ENCODE measurements around the gene NTNG1. TPM values are rescaled to one million over a fixed set of nuclear protein-coding genes. Genes with fewer than 3 reads are reported as not detected.

NTNG1 gene
- total and polyA plus RNA-seq, 2 donors = 1.6 to 5.1 TPM

DNA sequence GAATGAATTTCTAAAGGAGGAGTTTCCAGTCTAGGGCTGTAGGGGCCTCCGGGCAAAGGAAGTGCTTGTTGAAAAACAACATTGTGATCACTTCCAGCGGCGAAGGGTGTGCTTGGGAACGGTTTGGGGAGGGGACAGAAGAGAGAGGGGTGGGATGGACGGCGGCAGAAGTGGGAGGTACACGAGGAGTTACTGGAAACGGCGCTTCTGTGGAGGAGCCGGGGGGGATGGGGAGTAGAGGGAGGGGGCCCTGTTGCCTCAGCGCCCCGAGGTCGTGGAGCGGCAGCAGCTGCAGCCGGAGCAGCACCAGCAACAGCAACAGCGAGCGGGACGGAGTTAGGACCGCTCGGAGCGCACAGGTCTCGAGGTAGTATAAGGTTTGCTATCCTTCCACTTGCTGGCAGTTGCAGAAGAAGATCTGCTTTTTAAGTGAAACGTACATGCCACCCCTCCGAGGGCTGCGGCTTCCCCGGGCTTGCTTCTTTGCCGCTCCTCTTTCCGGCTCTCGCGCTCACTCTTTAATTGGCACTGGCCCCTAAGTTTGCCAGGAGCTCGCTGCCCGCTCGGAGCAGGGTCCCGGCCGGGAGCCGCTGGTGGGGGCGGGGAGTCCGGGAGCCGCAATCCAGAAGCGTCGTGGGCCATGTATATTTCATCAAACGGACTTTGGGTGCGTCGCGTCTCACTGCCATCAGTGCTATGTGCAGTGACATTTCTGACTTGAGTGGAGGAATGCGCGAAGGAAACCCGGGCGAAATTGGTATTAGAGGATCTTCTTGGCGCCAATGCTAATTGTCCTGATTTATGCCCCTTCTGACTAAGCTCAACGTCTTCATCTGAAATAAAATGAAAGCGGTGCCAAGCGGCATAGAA is 771 bp upstream of the NTNG1 start:
- WGBS = 1% methylated on average over 53 of the region's 53 CpGs
- DNase-seq (ENCODE audit: low read depth in 6 of 9, low spot score in 9 of 9) = peak in 3 of 9 donors; percentile 15 to 57 (median 24)

DNA sequence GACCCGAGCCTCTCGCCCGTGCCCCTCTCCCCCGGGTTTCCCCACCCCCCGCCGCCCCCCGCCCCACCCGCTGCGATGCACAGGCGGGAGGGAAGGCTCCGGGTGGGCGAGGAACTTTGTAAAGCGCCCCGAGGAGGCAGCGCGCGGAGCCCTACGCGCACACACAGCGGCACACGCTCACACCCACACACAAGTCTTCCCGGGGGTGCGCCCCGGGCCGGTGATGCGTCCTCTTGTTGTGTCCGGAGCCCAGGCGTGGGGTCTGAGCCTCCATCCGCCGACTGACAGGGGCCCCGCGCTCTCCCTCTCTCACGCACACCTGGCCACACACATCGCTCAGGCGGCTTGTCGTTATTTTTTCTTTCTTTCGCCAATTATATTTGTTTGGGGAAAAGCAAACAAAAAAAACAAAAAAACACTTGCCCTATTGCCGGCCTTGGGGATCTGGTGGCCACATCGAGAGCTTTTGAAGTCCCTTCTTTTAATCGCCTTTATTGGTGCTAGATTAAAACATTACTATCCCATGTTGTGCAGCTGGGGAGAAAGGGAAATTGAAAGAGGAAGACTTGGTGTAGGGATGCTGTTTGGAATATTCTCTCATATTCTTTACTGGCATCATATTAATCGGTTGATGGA is 770 bp downstream of the NTNG1 start:
- Histone ChIP-seq H3K4me3 (ENCODE audit: low read length in 2 of 2) (peak overlapping the region; percentile 35 to 47), H3K27me3 (ENCODE audit: control insufficient read depth in 2 of 2, insufficient read depth in 1 of 2, low read length in 1 of 2) (peaks cover 33 to 41% of the 10 kb centered on the region in 2 donors), H3K36me3 (ENCODE audit: control insufficient read depth in 2 of 2, insufficient read depth in 2 of 2, low read length in 1 of 2) (no peaks in the 10 kb centered on the region), H3K4me1 (ENCODE audit: control insufficient read depth in 2 of 2, insufficient read depth in 2 of 2, low read length in 2 of 2) (peaks cover 7 to 14% of the 10 kb centered on the region in 2 donors), H3K9me3 (ENCODE audit: control insufficient read depth in 2 of 2, insufficient read depth in 1 of 2, low read length in 1 of 2) (no peaks in the 10 kb centered on the region), H3K27ac (ENCODE audit: low read depth in 1 of 2, low read length in 1 of 2) (peak overlapping the region in 1 of 2 donors; percentile 8)
- DNase-seq (ENCODE audit: low read depth in 6 of 9, low spot score in 9 of 9) = peak in 2 of 9 donors; percentile 2 to 18
- 2% methylated on average over 41 of the region's 41 CpGs for WGBS

More for the DNA sequence above, 771 bp upstream of the NTNG1 start:
- H3K4me3 ChIP-seq (ENCODE audit: low read length in 2 of 2) = peak overlapping the region; percentile 47 to 51
- H3K4me1 ChIP-seq (ENCODE audit: control insufficient read depth in 2 of 2, insufficient read depth in 2 of 2, low read length in 2 of 2) = peaks cover 7 to 14% of the 10 kb centered on the region in 2 donors
- H3K27me3 ChIP-seq (ENCODE audit: control insufficient read depth in 2 of 2, insufficient read depth in 1 of 2, low read length in 1 of 2) = peaks cover 33 to 41% of the 10 kb centered on the region in 2 donors
- H3K36me3 ChIP-seq (ENCODE audit: control insufficient read depth in 2 of 2, insufficient read depth in 2 of 2, low read length in 1 of 2) = no peaks in the 10 kb centered on the region
- peak overlapping the region in 1 of 2 donors; percentile 71 for H3K27ac ChIP-seq (ENCODE audit: low read depth in 1 of 2, low read length in 1 of 2)
- H3K9me3 ChIP-seq (ENCODE audit: control insufficient read depth in 2 of 2, insufficient read depth in 1 of 2, low read length in 1 of 2) = no peaks in the 10 kb centered on the region

DNA sequence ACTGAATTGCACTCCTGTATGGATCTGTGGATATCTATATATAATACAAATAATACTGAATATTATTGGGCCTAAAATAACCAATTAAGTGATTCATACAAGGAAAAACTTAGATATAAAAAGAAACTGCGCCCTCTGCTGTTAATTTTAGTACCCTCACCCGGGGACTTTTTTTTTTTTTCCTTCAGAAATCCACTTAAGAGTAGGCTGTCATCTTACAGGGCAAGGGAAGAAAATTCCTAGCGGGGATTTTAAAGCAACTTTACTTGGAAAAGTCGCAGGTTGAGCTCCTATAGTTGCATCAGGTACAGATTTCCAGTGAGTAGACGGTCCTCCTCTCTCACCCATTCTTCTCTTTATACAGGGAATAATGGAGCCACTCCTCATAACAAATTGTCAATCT is 1.3 kb downstream of the NTNG1 start:
- no peak overlapping the region for H3K27ac ChIP-seq (ENCODE audit: low read depth in 1 of 2, low read length in 1 of 2)
- H3K36me3 ChIP-seq (ENCODE audit: control insufficient read depth in 2 of 2, insufficient read depth in 2 of 2, low read length in 1 of 2) = no peaks in the 10 kb centered on the region
- H3K4me1 ChIP-seq (ENCODE audit: control insufficient read depth in 2 of 2, insufficient read depth in 2 of 2, low read length in 2 of 2) = peaks cover 7 to 14% of the 10 kb centered on the region in 2 donors
- peak overlapping the region; percentile 35 to 47 for H3K4me3 ChIP-seq (ENCODE audit: low read length in 2 of 2)
- no peaks in the 10 kb centered on the region for H3K9me3 ChIP-seq (ENCODE audit: control insufficient read depth in 2 of 2, insufficient read depth in 1 of 2, low read length in 1 of 2)
- H3K27me3 ChIP-seq (ENCODE audit: control insufficient read depth in 2 of 2, insufficient read depth in 1 of 2, low read length in 1 of 2) = peaks cover 33 to 41% of the 10 kb centered on the region in 2 donors
- 5% methylated on average over 5 of the region's 5 CpGs for WGBS
- peak in 2 of 9 donors; percentile 18 to 41 for DNase-seq (ENCODE audit: low read depth in 6 of 9, low spot score in 9 of 9)

DNA sequence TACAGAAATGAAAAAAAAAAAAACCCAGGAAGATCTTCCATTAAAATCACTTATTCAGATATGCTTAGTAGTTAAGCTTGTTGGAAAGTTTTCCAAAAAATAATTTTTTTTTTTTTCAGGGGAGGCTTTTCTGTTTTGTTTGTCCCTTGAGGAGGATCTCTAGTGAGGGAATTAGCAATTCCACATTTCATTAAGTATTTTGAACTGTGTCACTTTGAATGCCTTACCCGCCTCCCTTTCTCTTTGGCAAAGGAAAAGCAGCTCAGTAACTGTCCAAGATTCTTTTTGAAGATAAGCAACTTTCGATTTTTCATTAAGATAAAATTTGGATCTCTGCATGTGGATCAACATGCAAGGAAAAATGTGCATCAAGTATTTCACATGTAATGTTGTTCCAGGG is 1.8 kb downstream of the NTNG1 start:
- WGBS = 86% methylated on average over 2 of the region's 2 CpGs

DNA sequence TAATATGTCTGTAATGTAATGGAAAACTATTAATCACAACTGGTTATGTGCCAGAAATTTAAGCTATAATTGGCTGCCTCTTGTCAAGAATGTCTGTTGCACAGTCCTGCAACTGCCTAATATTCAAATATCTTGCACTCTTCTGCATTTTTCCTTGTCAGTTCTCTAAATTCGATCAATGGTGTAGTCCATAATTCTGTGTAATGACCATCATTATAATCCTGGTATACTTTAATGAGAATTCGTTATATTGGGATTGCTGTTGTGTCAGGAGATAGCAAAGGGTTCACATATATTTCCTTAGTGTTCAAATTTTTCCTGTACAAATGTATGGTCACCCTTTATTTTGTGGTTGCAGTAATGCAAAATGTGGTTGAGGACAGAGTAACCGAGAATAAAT is 4.8 kb downstream of the NTNG1 start:
- Histone ChIP-seq H3K4me1 (ENCODE audit: control insufficient read depth in 2 of 2, insufficient read depth in 2 of 2, low read length in 2 of 2) (peaks cover 3 to 5% of the 10 kb centered on the region in 2 donors), H3K9me3 (ENCODE audit: control insufficient read depth in 2 of 2, insufficient read depth in 1 of 2, low read length in 1 of 2) (no peaks in the 10 kb centered on the region), H3K27ac (ENCODE audit: low read depth in 1 of 2, low read length in 1 of 2) (no peak overlapping the region), H3K27me3 (ENCODE audit: control insufficient read depth in 2 of 2, insufficient read depth in 1 of 2, low read length in 1 of 2) (peaks cover 13 to 18% of the 10 kb centered on the region in 2 donors), H3K36me3 (ENCODE audit: control insufficient read depth in 2 of 2, insufficient read depth in 2 of 2, low read length in 1 of 2) (no peaks in the 10 kb centered on the region), H3K4me3 (ENCODE audit: low read length in 2 of 2) (no peak overlapping the region)
- 93% methylated on average over 3 of the region's 3 CpGs for WGBS
- DNase-seq (ENCODE audit: low read depth in 6 of 9, low spot score in 9 of 9) = no peak

More for the DNA sequence above, 1.8 kb downstream of the NTNG1 start:
- H3K27me3 ChIP-seq (ENCODE audit: control insufficient read depth in 2 of 2, insufficient read depth in 1 of 2, low read length in 1 of 2) = peaks cover 33 to 41% of the 10 kb centered on the region in 2 donors
- no peaks in the 10 kb centered on the region for H3K9me3 ChIP-seq (ENCODE audit: control insufficient read depth in 2 of 2, insufficient read depth in 1 of 2, low read length in 1 of 2)
- H3K4me1 ChIP-seq (ENCODE audit: control insufficient read depth in 2 of 2, insufficient read depth in 2 of 2, low read length in 2 of 2) = peaks cover 7 to 14% of the 10 kb centered on the region in 2 donors
- H3K27ac ChIP-seq (ENCODE audit: low read depth in 1 of 2, low read length in 1 of 2) = no peak overlapping the region
- H3K36me3 ChIP-seq (ENCODE audit: control insufficient read depth in 2 of 2, insufficient read depth in 2 of 2, low read length in 1 of 2) = no peaks in the 10 kb centered on the region
- H3K4me3 ChIP-seq (ENCODE audit: low read length in 2 of 2) = no peak overlapping the region
- DNase-seq (ENCODE audit: low read depth in 6 of 9, low spot score in 9 of 9) = no peak

DNA sequence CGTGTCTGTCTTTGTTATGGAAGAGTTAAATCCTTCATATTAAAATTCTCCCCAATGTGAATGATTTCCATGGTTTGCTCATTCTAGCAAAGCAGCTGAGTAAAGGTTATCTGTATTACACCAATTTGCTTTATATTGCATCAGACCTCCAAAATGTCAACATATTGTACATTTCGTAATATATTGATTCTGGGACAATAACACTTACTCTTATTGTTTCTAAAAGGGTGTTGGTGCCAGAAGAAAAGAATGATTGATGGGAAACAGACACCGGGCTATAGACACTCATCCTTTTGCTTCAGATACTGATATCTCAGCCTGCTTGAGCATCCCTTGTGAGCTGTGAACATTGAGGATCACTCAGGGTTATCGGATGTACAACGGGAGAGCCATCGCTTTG is 7.0 kb downstream of the NTNG1 start:
- Histone ChIP-seq H3K9me3 (ENCODE audit: control insufficient read depth in 2 of 2, insufficient read depth in 1 of 2, low read length in 1 of 2) (no peaks in the 10 kb centered on the region), H3K4me1 (ENCODE audit: control insufficient read depth in 2 of 2, insufficient read depth in 2 of 2, low read length in 2 of 2) (no peaks in the 10 kb centered on the region), H3K4me3 (ENCODE audit: low read length in 2 of 2) (no peak overlapping the region), H3K27me3 (ENCODE audit: control insufficient read depth in 2 of 2, insufficient read depth in 1 of 2, low read length in 1 of 2) (peaks cover 0 to 3% of the 10 kb centered on the region in 2 donors), H3K36me3 (ENCODE audit: control insufficient read depth in 2 of 2, insufficient read depth in 2 of 2, low read length in 1 of 2) (no peaks in the 10 kb centered on the region), H3K27ac (ENCODE audit: low read depth in 1 of 2, low read length in 1 of 2) (no peak overlapping the region)
- DNase-seq (ENCODE audit: low read depth in 6 of 9, low spot score in 9 of 9) = no peak
- 95% methylated on average over 6 of the region's 6 CpGs for WGBS

DNA sequence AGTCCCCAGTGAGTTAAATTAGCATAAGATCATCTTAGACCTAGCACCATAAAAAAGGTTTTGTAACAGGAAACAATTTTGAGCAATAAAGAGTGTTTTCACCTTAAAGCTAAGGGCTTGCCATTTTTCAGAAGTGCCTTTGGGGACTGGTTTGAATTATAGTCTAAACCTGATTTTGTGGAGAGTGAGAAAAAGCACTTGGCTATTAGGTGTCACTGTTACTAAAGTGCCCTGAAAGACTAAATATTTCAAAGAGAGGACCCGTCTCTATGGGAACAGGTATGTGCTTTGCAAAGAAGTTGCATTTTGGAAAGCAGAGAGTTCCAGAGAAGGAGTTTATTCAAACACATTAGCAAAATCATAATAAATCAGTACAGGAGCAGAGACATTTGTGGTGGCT is 9.1 kb downstream of the NTNG1 start:
- no peaks in the 10 kb centered on the region for H3K36me3 ChIP-seq (ENCODE audit: control insufficient read depth in 2 of 2, insufficient read depth in 2 of 2, low read length in 1 of 2)
- H3K27ac ChIP-seq (ENCODE audit: low read depth in 1 of 2, low read length in 1 of 2) = no peak overlapping the region
- DNase-seq (ENCODE audit: low read depth in 6 of 9, low spot score in 9 of 9) = no peak
- no peaks in the 10 kb centered on the region for H3K4me1 ChIP-seq (ENCODE audit: control insufficient read depth in 2 of 2, insufficient read depth in 2 of 2, low read length in 2 of 2)
- H3K4me3 ChIP-seq (ENCODE audit: low read length in 2 of 2) = no peak overlapping the region
- 90% methylated on average over 1 of the region's 1 CpG for WGBS
- H3K9me3 ChIP-seq (ENCODE audit: control insufficient read depth in 2 of 2, insufficient read depth in 1 of 2, low read length in 1 of 2) = no peaks in the 10 kb centered on the region
- H3K27me3 ChIP-seq (ENCODE audit: control insufficient read depth in 2 of 2, insufficient read depth in 1 of 2, low read length in 1 of 2) = no peaks in the 10 kb centered on the region

DNA sequence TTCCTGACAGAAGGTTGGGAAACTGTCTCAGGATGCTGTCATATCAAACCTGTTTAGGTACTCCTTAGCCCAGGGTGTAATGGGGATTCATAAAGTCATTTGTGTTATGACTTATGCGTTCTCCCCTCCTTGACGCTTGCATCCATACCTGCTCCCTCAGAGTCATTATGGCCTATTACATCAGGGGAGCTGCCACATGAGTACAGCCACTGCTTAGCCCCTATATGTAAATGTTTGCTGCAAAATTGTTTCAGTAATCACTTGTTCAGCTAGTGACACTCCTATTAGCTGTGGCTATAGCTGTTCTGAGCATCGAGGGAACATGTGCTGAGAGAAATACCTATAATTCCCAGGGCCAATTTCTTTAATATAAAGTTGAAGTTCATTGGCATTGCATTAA is 10.5 kb downstream of the NTNG1 start:
- Histone ChIP-seq H3K27me3 (ENCODE audit: control insufficient read depth in 2 of 2, insufficient read depth in 1 of 2, low read length in 1 of 2) (no peaks in the 10 kb centered on the region), H3K36me3 (ENCODE audit: control insufficient read depth in 2 of 2, insufficient read depth in 2 of 2, low read length in 1 of 2) (no peaks in the 10 kb centered on the region), H3K27ac (ENCODE audit: low read depth in 1 of 2, low read length in 1 of 2) (no peak overlapping the region), H3K9me3 (ENCODE audit: control insufficient read depth in 2 of 2, insufficient read depth in 1 of 2, low read length in 1 of 2) (no peaks in the 10 kb centered on the region), H3K4me3 (ENCODE audit: low read length in 2 of 2) (no peak overlapping the region), H3K4me1 (ENCODE audit: control insufficient read depth in 2 of 2, insufficient read depth in 2 of 2, low read length in 2 of 2) (no peaks in the 10 kb centered on the region)
- 96% methylated on average over 3 of the region's 3 CpGs for WGBS
- no peak for DNase-seq (ENCODE audit: low read depth in 6 of 9, low spot score in 9 of 9)

DNA sequence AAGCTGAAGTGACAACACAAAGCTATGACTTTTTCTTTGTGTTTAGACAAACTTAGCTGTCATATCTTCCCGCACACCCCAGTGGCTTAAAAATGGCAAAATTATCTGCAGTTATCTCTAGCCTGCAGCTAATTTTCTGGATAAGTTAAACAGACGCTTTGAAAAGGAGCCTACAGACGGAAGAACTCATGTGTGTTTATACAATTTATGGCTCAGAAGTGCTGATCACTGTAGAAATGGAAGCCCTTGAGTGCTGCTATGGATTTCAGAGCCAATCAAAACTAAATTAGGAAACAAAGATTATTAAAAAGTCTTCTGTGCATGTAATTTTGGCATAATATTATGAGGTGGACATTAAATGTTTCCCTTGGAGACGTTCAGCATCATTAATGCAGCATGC is 11.6 kb downstream of the NTNG1 start:
- no peak for DNase-seq (ENCODE audit: low read depth in 6 of 9, low spot score in 9 of 9)
- 90% methylated on average over 4 of the region's 4 CpGs for WGBS
- H3K4me1 ChIP-seq (ENCODE audit: control insufficient read depth in 2 of 2, insufficient read depth in 2 of 2, low read length in 2 of 2) = no peaks in the 10 kb centered on the region
- H3K27me3 ChIP-seq (ENCODE audit: control insufficient read depth in 2 of 2, insufficient read depth in 1 of 2, low read length in 1 of 2) = no peaks in the 10 kb centered on the region
- H3K9me3 ChIP-seq (ENCODE audit: control insufficient read depth in 2 of 2, insufficient read depth in 1 of 2, low read length in 1 of 2) = no peaks in the 10 kb centered on the region
- no peak overlapping the region for H3K4me3 ChIP-seq (ENCODE audit: low read length in 2 of 2)
- no peaks in the 10 kb centered on the region for H3K36me3 ChIP-seq (ENCODE audit: control insufficient read depth in 2 of 2, insufficient read depth in 2 of 2, low read length in 1 of 2)
- H3K27ac ChIP-seq (ENCODE audit: low read depth in 1 of 2, low read length in 1 of 2) = no peak overlapping the region
